Liver (tissue), 9 donors: ENCODE data around the gene KIRREL3. TPM values are rescaled to one million over a fixed set of nuclear protein-coding genes. Genes with fewer than 3 reads are reported as not detected.

Source experiments
- DNase-seq: peaks from one replicate; pipeline ENCODE4 v3.0.0-alpha.2; 2017; ENCODE audit warnings: low spot score
- H3K27ac ChIP-seq, 2 donors: one replicate each; pipeline ENCODE4 v1.7.0; 2013; ENCODE audit warnings: inconsistent platforms in 2 of 2, low read length in 2 of 2, control low read depth in 1 of 2, low read depth in 1 of 2, mild to moderate bottlenecking in 1 of 2
- H3K27me3 ChIP-seq, 4 donors: one replicate each; pipeline versions ENCODE4 v1.6.1 to v1.7.0; 2013; ENCODE audit warnings: low read length in 3 of 4, inconsistent platforms in 1 of 4, mild to moderate bottlenecking in 1 of 4, moderate library complexity in 1 of 4; ENCODE audit not compliant: control insufficient read depth in 4 of 4, insufficient read depth in 4 of 4
- H3K36me3 ChIP-seq, 4 donors: one replicate each; pipeline versions ENCODE4 v1.6.1 to v1.7.0; 2013; ENCODE audit warnings: low read length in 3 of 4, mild to moderate bottlenecking in 3 of 4, low read depth in 1 of 4, moderate library complexity in 1 of 4; ENCODE audit not compliant: control insufficient read depth in 4 of 4, insufficient read depth in 3 of 4
- H3K4me1 ChIP-seq, 4 donors: one replicate each; pipeline versions ENCODE4 v1.6.1 to v1.7.0; 2013; ENCODE audit warnings: low read length in 3 of 4, mild to moderate bottlenecking in 3 of 4, moderate library complexity in 1 of 4; ENCODE audit not compliant: control insufficient read depth in 4 of 4, insufficient read depth in 4 of 4
- H3K4me3 ChIP-seq, 3 donors: one replicate each; pipeline versions ENCODE4 v1.6.1 to v1.7.0; 2013; ENCODE audit warnings: low read length in 3 of 3, control low read depth in 1 of 3, low read depth in 1 of 3, mild to moderate bottlenecking in 1 of 3
- H3K9ac ChIP-seq, 2 donors: one replicate each; pipeline ENCODE4 v1.7.0; 2013; ENCODE audit warnings: low read length in 2 of 2, mild to moderate bottlenecking in 2 of 2, moderate library complexity in 2 of 2, control low read depth in 1 of 2, low read depth in 1 of 2
- H3K9me3 ChIP-seq, 4 donors: one replicate each; pipeline versions ENCODE4 v1.6.1 to v1.7.0; 2013; ENCODE audit warnings: low read length in 3 of 4; ENCODE audit not compliant: control insufficient read depth in 4 of 4
- ATF3 ChIP-seq: IDR thresholded peaks from 2 replicates; pipeline ENCODE4 v1.6.1; 2016; ENCODE audit warnings: antibody characterized with exemption
- EGR1 ChIP-seq, 2 donors: IDR thresholded peaks; 2 replicates each; pipeline ENCODE4 v1.6.1; 2016 to 2018; ENCODE audit warnings: antibody characterized with exemption in 2 of 2, low read depth in 2 of 2
- FOXA1 ChIP-seq: IDR thresholded peaks from 2 replicates; pipeline ENCODE4 v1.6.1; 2016; ENCODE audit warnings: antibody characterized with exemption
- FOXA2 ChIP-seq: IDR thresholded peaks from 2 replicates; pipeline ENCODE4 v1.6.1; 2016; ENCODE audit warnings: antibody characterized with exemption
- HNF4G ChIP-seq: IDR thresholded peaks from 2 replicates; pipeline ENCODE4 v1.6.1; 2016; ENCODE audit warnings: antibody characterized with exemption
- JUND ChIP-seq, 2 donors: IDR thresholded peaks; 2 replicates each; pipeline ENCODE4 v1.6.1; 2016; ENCODE audit warnings: antibody characterized with exemption in 2 of 2
- MAX ChIP-seq: IDR thresholded peaks from 2 replicates; pipeline ENCODE4 v1.6.1; 2016; ENCODE audit warnings: antibody characterized with exemption
- NR2F2 ChIP-seq: IDR thresholded peaks from 2 replicates; pipeline ENCODE4 v1.6.1; 2016; ENCODE audit warnings: antibody characterized with exemption
- REST ChIP-seq: IDR thresholded peaks from 2 replicates; pipeline ENCODE4 v1.6.1; 2016; ENCODE audit warnings: antibody characterized with exemption, mild to moderate bottlenecking
- RXRA ChIP-seq, 2 donors: IDR thresholded peaks; 2 replicates each; pipeline ENCODE4 v1.6.1; 2017 to 2018; ENCODE audit warnings: antibody characterized with exemption in 2 of 2, mild to moderate bottlenecking in 1 of 2
- YY1 ChIP-seq: IDR thresholded peaks from 2 replicates; pipeline ENCODE4 v1.6.1; 2016; ENCODE audit warnings: antibody characterized with exemption, mild to moderate bottlenecking
- ZBTB33 ChIP-seq: IDR thresholded peaks from 2 replicates; pipeline ENCODE4 v1.6.1; 2016; ENCODE audit warnings: antibody characterized with exemption
- WGBS: extraction: QIAGEN DNeasy Blood & Tissue Kit; methylation state at CpG from one replicate; pipeline ENCODE4 v1.1.7; 2013; 5-methylcytosine and 5-hydroxymethylcytosine counted together
- polyA plus RNA-seq, 2 donors: library from polyadenylated mRNA; stranded (reverse) in 1 of 2; unstranded in 1 of 2; fragments of 200-250 nt in 1 of 2; fragments of >200 nt in 1 of 2; fragmentation: Nextera tagmentation in 1 of 2; extraction: Ambion mirVana in 1 of 2; gene quantifications; one replicate each; pipeline versions ENCODE4 v1.2.1 to v1.2.3, GENCODE V29; 2013 to 2015
- total RNA-seq, 2 donors: library from RNA; depleted of rRNA; stranded (reverse); fragments of >200 nt; gene quantifications; one replicate each; pipeline ENCODE4 v1.2.3, GENCODE V29; 2014
- donor health status: healthy.
- donor health status: healthy.
- donor health status: healthy.
- donor health status: healthy.
- donor health status: healthy.

KIRREL3 gene
- total and polyA plus RNA-seq, 4 donors: 0.03 to 0.29 (median 0.08) TPM; not detected in 1

- Histone ChIP-seq H3K4me1 (peaks cover 0 to 6% (median 4%) of the 10 kb centered on the region in 4 donors), H3K27me3 (no peaks in the 10 kb centered on the region), H3K4me3 (no peak overlapping the region), H3K36me3 (no peaks in the 10 kb centered on the region), H3K9ac (no peak overlapping the region), H3K9me3 (no peaks in the 10 kb centered on the region), H3K27ac (no peak overlapping the region)
- DNase-seq: no peak
- no peak for TF ChIP-seq MAX
- TF ChIP-seq EGR1 (IDR thresholded peaks at IDR 0.05; ENCODE audit: low read depth in 2 of 2): no peak
- TF ChIP-seq RXRA (IDR thresholded peaks at IDR 0.05): no peak
- no peak for TF ChIP-seq FOXA2
- no peak for TF ChIP-seq JUND (IDR thresholded peaks at IDR 0.05)
- no peak for TF ChIP-seq FOXA1
- no peak for TF ChIP-seq YY1
- 78% methylated on average over 2 of the region's 2 CpGs for WGBS
These were observed 260.9 kb downstream of the KIRREL3 start for GRCh38 chr11:126739499-126740145.

- Histone ChIP-seq H3K27ac (no peak overlapping the region), H3K4me3 (no peak overlapping the region), H3K27me3 (no peaks in the 10 kb centered on the region), H3K9ac (no peak overlapping the region), H3K9me3 (no peaks in the 10 kb centered on the region), H3K4me1 (peaks cover 0 to 6% (median 4%) of the 10 kb centered on the region in 4 donors), H3K36me3 (no peaks in the 10 kb centered on the region)
- no peak for TF ChIP-seq MAX
- no peak for TF ChIP-seq NR2F2
- TF ChIP-seq REST: no peak
- no peak for TF ChIP-seq HNF4G
- TF ChIP-seq FOXA1: no peak
- no peak for TF ChIP-seq ZBTB33
- no peak for TF ChIP-seq ATF3
- no peak for TF ChIP-seq YY1
- no peak for TF ChIP-seq RXRA (IDR thresholded peaks at IDR 0.05)
- no peak for DNase-seq
- 77% methylated on average over 9 of the region's 9 CpGs for WGBS
These were observed 262.1 kb downstream of the KIRREL3 start for GRCh38 chr11:126738295-126739031.
